Measurements from ENCODE around the gene SPECC1. TPM values are rescaled to one million over a fixed set of nuclear protein-coding genes. Genes with fewer than 3 reads are reported as not detected.

Gene SPECC1
- total RNA-seq, 1 donor from 2014 or later = 65.7 TPM

DNA sequence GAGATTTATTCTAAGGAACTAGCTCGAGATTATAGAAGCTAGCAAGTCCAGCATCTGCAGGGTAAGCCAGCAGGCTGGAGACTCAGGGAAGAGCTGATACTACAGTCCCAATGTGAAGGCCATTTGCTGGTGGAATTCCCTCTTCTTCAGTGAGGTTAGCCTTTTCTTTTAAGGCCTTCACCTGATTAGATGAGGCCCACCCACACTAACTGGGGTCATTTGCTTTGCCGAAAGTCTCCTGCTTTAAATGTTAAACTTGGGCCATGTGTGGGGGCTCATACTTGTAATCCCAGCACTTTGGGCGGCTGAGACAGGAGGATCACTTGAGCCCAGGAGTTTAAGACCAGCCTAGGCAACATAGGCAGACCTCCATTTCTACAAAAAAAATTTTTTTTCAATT is 289.9 kb downstream of the SPECC1 start:
- H3K4me1 Mint-ChIP-seq (ENCODE audit: unreplicated experiment) = no peaks in the 10 kb centered on the region
- no peak overlapping the region for H3K4me3 Mint-ChIP-seq (ENCODE audit: unreplicated experiment)
- peaks cover 3% of the 10 kb centered on the region for H3K27me3 Mint-ChIP-seq (ENCODE audit: unreplicated experiment)
- peaks cover 21% of the 10 kb centered on the region for H3K36me3 Mint-ChIP-seq (ENCODE audit: low read depth, unreplicated experiment)
- TF ChIP-seq, protein P1, sequence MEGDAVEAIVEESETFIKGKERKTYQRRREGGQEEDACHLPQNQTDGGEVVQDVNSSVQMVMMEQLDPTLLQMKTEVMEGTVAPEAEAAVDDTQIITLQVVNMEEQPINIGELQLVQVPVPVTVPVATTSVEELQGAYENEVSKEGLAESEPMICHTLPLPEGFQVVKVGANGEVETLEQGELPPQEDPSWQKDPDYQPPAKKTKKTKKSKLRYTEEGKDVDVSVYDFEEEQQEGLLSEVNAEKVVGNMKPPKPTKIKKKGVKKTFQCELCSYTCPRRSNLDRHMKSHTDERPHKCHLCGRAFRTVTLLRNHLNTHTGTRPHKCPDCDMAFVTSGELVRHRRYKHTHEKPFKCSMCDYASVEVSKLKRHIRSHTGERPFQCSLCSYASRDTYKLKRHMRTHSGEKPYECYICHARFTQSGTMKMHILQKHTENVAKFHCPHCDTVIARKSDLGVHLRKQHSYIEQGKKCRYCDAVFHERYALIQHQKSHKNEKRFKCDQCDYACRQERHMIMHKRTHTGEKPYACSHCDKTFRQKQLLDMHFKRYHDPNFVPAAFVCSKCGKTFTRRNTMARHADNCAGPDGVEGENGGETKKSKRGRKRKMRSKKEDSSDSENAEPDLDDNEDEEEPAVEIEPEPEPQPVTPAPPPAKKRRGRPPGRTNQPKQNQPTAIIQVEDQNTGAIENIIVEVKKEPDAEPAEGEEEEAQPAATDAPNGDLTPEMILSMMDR (IDR thresholded peaks at IDR 0.05; ENCODE audit: unreplicated experiment) = no peak
- no peaks in the 10 kb centered on the region for H3K9me3 Mint-ChIP-seq (ENCODE audit: unreplicated experiment)
- H3K27ac Mint-ChIP-seq (ENCODE audit: unreplicated experiment) = no peak overlapping the region
- DNase-seq (ENCODE audit: low spot score) = no peak

DNA sequence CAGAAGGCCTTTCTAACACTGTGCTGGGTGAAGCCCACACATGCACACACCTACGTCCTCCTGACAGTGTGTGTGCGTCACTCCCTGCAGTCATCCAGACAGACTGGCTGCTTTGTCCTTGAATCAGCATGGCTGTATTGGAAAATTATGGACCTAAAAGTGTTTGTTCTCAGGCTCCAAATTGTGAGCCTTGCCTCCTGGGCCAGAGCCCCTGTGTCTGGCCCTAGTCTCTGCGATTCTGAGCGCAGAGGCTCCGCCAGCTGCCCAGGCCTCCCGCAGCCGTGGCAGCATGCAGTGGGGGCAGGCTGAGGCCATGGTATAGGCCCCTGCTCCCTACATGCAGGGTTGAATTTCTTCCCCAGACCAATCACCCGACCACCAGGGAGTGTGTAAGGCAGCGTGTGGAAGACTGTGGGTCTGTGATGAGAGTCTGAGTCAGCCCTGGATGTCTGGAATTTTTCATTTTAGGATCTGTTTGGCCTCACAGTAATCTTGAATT is 291.3 kb downstream of the SPECC1 start:
- TF ChIP-seq, protein P1 (IDR thresholded peaks at IDR 0.05; ENCODE audit: unreplicated experiment) = no peak
- H3K4me3 Mint-ChIP-seq (ENCODE audit: unreplicated experiment) = no peak overlapping the region
- no peaks in the 10 kb centered on the region for H3K9me3 Mint-ChIP-seq (ENCODE audit: unreplicated experiment)
- H3K27me3 Mint-ChIP-seq (ENCODE audit: unreplicated experiment) = no peaks in the 10 kb centered on the region
- H3K36me3 Mint-ChIP-seq (ENCODE audit: low read depth, unreplicated experiment) = peaks cover 25% of the 10 kb centered on the region
- DNase-seq (ENCODE audit: low spot score) = no peak
- no peak overlapping the region for H3K27ac Mint-ChIP-seq (ENCODE audit: unreplicated experiment)
- H3K4me1 Mint-ChIP-seq (ENCODE audit: unreplicated experiment) = no peaks in the 10 kb centered on the region

DNA sequence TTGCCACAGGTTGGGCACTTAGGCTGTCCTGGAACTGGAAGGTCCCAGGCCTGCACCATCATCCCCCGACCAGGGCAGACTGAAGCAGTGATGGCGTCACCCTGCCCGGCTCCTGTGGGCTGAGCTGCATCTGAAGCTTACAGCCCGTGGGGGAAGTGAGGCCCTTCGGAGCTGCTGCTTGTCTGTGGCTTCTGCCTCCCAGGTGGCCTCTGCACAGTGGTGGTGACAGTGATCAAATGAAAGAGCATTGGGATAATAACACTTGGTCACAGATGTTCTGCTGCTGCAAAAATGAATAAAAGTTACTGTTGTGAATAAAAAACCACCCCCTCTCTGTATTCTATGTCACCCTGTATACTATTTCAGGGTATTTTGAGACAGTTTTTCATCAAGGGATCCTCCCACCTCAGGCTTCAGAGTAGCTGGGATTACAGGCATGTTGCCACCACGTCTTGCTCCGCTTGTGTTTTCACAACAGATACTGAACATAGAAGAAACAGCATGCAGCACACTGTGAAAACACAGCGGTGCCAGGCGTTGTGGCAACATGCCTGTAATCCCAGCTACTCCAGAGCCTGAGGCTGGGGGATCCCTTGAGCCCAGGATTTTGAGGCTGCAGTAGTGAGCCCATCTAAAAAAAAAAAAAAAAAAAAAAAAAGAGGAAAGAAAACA is 293.2 kb downstream of the SPECC1 start:
- Mint-ChIP-seq H3K36me3 (ENCODE audit: low read depth, unreplicated experiment) (peaks cover 36% of the 10 kb centered on the region), H3K27ac (ENCODE audit: unreplicated experiment) (no peak overlapping the region), H3K27me3 (ENCODE audit: unreplicated experiment) (no peaks in the 10 kb centered on the region), H3K9me3 (ENCODE audit: unreplicated experiment) (peaks cover 9% of the 10 kb centered on the region), H3K4me1 (ENCODE audit: unreplicated experiment) (no peaks in the 10 kb centered on the region), H3K4me3 (ENCODE audit: unreplicated experiment) (no peak overlapping the region)
- TF ChIP-seq, protein P1 (IDR thresholded peaks at IDR 0.05; ENCODE audit: unreplicated experiment) = no peak
- no peak for DNase-seq (ENCODE audit: low spot score)

DNA sequence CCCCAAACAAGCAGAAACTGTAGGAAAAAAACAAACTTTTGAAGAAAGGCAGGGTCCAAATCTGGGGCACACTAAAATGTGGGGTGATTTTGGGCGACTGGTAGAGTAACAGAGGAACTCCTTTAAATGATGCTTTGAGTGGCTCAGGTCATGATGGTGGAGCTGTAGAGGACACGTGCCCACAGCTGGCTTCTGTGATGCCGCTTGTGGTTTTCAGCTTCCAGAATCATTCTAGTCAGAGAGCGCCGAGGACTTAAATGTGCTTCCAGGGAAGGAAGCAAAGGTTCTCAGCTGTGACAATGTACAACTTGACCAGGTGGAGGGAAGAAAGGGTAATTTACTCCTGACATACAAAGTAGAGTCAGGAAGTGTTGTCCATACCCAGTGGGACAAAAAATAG is 295.8 kb downstream of the SPECC1 start:
- no peak overlapping the region for H3K27ac Mint-ChIP-seq (ENCODE audit: unreplicated experiment)
- TF ChIP-seq, protein P1 (IDR thresholded peaks at IDR 0.05; ENCODE audit: unreplicated experiment) = no peak
- no peak for DNase-seq (ENCODE audit: low spot score)
- H3K9me3 Mint-ChIP-seq (ENCODE audit: unreplicated experiment) = peaks cover 12% of the 10 kb centered on the region
- H3K36me3 Mint-ChIP-seq (ENCODE audit: low read depth, unreplicated experiment) = peaks cover 27% of the 10 kb centered on the region
- no peaks in the 10 kb centered on the region for H3K4me1 Mint-ChIP-seq (ENCODE audit: unreplicated experiment)
- H3K27me3 Mint-ChIP-seq (ENCODE audit: unreplicated experiment) = no peaks in the 10 kb centered on the region
- no peak overlapping the region for H3K4me3 Mint-ChIP-seq (ENCODE audit: unreplicated experiment)

DNA sequence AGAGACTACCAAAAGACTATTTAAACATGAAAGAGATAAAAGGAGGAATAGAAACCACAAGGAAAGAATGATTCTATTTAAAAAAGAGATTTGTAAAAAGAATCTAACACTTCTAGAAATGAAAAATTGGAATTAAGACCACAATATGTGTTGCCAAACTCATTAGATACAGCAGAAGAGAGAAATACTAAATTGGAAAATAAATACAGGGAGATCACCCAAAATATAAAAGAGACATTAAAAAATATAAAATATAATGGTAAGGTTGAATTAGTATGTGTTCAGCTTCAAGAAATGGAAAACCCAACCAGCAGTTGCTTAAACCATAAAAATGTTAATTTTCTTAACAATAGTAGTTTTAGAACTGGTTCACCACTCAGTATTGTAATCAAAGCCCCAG is 297.8 kb downstream of the SPECC1 start:
- Mint-ChIP-seq H3K36me3 (ENCODE audit: low read depth, unreplicated experiment) (peaks cover 27% of the 10 kb centered on the region), H3K27me3 (ENCODE audit: unreplicated experiment) (peaks cover 2% of the 10 kb centered on the region), H3K9me3 (ENCODE audit: unreplicated experiment) (peaks cover 12% of the 10 kb centered on the region), H3K27ac (ENCODE audit: unreplicated experiment) (no peak overlapping the region), H3K4me3 (ENCODE audit: unreplicated experiment) (peak overlapping the region; percentile 34), H3K4me1 (ENCODE audit: unreplicated experiment) (no peaks in the 10 kb centered on the region)
- no peak for DNase-seq (ENCODE audit: low spot score)
- TF ChIP-seq, protein P1 (IDR thresholded peaks at IDR 0.05; ENCODE audit: unreplicated experiment) = no peak

Measured in endothelial cell (in vitro differentiated cells).